HEK293T (cell line): Measurements from ENCODE around the gene SYNJ1.
"Not testable (repeated sequence)": the region's sequence is repeated elsewhere in the genome, so short reads cannot be mapped to it uniquely, and the experiment has no call there.

Source experiments
- ARNT ChIP-seq: fragments of 450-650 bp; IDR thresholded peaks from 2 replicates; pipeline ENCODE4 v1.6.1; 2017; ENCODE audit warnings: mild to moderate bottlenecking
- CTBP1 ChIP-seq: fragments of 450-650 bp; IDR thresholded peaks from 2 replicates; pipeline ENCODE4 v1.6.1; 2016; ENCODE audit warnings: borderline replicate concordance
- ELF4 ChIP-seq: fragments of 450-650 bp; IDR thresholded peaks from 2 replicates; pipeline ENCODE4 v1.6.1; 2017; ENCODE audit warnings: antibody characterized with exemption
- FOXK2 ChIP-seq: fragments of 450-650 bp; IDR thresholded peaks from 2 replicates; pipeline ENCODE4 v1.6.1; 2016; ENCODE audit warnings: mild to moderate bottlenecking
- FOXM1 ChIP-seq: fragments of 450-650 bp; IDR thresholded peaks from 2 replicates; pipeline ENCODE4 v1.6.1; 2017; ENCODE audit warnings: mild to moderate bottlenecking, borderline replicate concordance
- PKNOX1 ChIP-seq: fragments of 450-650 bp; IDR thresholded peaks from 2 replicates; pipeline ENCODE4 v1.6.1; 2016
- SP1 ChIP-seq: fragments of 450-650 bp; IDR thresholded peaks from 2 replicates; pipeline ENCODE4 v1.6.1; 2017
- SUZ12 ChIP-seq: fragments of 450-650 bp; IDR thresholded peaks from 2 replicates; pipeline ENCODE4 v1.6.1; 2016; ENCODE audit warnings: mild to moderate bottlenecking
- TARDBP ChIP-seq: fragments of 450-650 bp; IDR thresholded peaks from 2 replicates; pipeline ENCODE4 v1.6.1; 2016

- not testable (repeated sequence) for TF ChIP-seq SP1, ARNT, PKNOX1, TARDBP, ELF4, FOXM1, CTBP1, FOXK2, SUZ12
These were observed 116.9 kb downstream of the SYNJ1 start for GRCh38 chr21:32610940-32611339.
